ENCODE data around the gene GREB1.

DNA sequence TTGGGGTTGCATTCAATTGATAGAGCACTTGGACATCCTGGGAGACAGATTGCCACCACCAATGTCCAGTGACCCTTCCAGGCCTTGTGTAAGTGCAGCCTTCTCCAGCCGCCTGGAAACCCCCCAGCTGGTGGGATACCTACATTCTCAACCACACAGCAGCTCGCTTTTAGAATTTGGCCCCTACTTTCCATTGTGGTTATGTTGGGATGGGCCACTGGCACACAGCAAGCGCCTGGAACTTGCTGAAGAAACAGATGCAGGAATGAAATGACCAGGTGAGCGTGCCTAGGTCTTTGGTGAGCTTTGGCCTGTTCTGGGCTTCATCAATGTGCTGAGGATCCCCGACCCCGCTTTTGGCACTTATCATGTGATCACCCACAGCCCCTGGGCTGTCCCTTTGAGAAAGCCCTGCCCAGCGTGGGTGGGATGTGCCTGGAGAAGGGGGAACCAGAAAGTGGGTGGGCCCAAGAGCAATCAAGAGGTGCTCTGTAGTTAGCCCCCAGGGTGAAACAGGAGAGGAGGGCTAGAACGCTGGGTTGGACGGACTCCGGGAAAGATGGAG, 152.1 kb downstream of the GREB1 start:
- TF ChIP-seq, protein P1, sequence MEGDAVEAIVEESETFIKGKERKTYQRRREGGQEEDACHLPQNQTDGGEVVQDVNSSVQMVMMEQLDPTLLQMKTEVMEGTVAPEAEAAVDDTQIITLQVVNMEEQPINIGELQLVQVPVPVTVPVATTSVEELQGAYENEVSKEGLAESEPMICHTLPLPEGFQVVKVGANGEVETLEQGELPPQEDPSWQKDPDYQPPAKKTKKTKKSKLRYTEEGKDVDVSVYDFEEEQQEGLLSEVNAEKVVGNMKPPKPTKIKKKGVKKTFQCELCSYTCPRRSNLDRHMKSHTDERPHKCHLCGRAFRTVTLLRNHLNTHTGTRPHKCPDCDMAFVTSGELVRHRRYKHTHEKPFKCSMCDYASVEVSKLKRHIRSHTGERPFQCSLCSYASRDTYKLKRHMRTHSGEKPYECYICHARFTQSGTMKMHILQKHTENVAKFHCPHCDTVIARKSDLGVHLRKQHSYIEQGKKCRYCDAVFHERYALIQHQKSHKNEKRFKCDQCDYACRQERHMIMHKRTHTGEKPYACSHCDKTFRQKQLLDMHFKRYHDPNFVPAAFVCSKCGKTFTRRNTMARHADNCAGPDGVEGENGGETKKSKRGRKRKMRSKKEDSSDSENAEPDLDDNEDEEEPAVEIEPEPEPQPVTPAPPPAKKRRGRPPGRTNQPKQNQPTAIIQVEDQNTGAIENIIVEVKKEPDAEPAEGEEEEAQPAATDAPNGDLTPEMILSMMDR (IDR thresholded peaks at IDR 0.05) = no peak
- no peak for TF ChIP-seq POLR2A (IDR thresholded peaks at IDR 0.05)

Data from upper lobe of left lung (tissue), 4 donors.